Measurements from ENCODE around the gene PNMA5.

DNA sequence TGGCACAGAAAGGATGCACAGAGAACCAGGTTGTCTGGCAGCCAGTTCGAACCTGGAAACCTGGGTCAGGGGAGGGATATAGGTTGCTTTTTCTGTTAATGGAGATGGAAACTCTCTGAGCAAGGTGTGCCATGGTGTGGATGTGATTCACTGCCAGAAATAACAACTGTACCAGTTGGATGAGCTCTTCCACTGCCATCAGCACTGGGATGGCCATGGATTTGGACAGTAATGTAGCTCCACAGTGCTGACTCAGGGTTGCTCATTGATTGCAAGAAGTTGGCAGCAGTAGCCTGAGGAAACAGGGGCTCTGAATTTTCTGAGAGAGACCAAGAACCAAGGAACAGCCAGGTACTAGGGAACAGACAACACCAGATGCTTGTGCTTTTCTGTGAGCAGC, 33.8 kb downstream of the PNMA5 start:
- TF ChIP-seq, protein P1, sequence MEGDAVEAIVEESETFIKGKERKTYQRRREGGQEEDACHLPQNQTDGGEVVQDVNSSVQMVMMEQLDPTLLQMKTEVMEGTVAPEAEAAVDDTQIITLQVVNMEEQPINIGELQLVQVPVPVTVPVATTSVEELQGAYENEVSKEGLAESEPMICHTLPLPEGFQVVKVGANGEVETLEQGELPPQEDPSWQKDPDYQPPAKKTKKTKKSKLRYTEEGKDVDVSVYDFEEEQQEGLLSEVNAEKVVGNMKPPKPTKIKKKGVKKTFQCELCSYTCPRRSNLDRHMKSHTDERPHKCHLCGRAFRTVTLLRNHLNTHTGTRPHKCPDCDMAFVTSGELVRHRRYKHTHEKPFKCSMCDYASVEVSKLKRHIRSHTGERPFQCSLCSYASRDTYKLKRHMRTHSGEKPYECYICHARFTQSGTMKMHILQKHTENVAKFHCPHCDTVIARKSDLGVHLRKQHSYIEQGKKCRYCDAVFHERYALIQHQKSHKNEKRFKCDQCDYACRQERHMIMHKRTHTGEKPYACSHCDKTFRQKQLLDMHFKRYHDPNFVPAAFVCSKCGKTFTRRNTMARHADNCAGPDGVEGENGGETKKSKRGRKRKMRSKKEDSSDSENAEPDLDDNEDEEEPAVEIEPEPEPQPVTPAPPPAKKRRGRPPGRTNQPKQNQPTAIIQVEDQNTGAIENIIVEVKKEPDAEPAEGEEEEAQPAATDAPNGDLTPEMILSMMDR (conservative IDR thresholded peaks at IDR 0.05): no peak
- no peak for TF ChIP-seq EZH2 (IDR thresholded peaks at IDR 0.05; ENCODE audit: low read depth)
